Measurements from ENCODE around the gene EXOC2. TPM values are rescaled to one million over a fixed set of nuclear protein-coding genes. Genes with fewer than 3 reads are reported as not detected.

Gene EXOC2
- total and polyA plus RNA-seq, 7 donors: 5.4 to 23.2 (median 15.3) TPM

- intact Hi-C loops (cut with DNase I): no loop called here
- DNase-seq: no peak
- Histone ChIP-seq H3K36me3 (peaks cover 0 to 5% (median under 1%) of the 10 kb centered on the region in 4 donors), H3K27ac (peak overlapping the region in 3 of 4 donors; percentile 60 to 71 (median 62)), H3K27me3 (no peaks in the 10 kb centered on the region), H3K4me1 (peaks cover 0 to 31% (median 6%) of the 10 kb centered on the region in 4 donors), H3K4me3 (no peak overlapping the region), H3K9me3 (no peaks in the 10 kb centered on the region)
- 95% methylated on average over 7 of the region's 7 CpGs for WGBS, 2 donors
- TF ChIP-seq POLR2A (IDR thresholded peaks at IDR 0.05) (no peak), POLR2AphosphoS5 (IDR thresholded peaks at IDR 0.05) (no peak), EP300 (IDR thresholded peaks at IDR 0.05) (no peak), CTCF (IDR thresholded peaks at IDR 0.05) (no peak)
Measured at GRCh38 chr6:586553-586952, 106.4 kb downstream of the EXOC2 start.

- H3K4me1 ChIP-seq: peaks cover 0 to 31% (median 6%) of the 10 kb centered on the region in 4 donors
- intact Hi-C loops (cut with DNase I): no loop called here
- H3K27me3 ChIP-seq: no peaks in the 10 kb centered on the region
- DNase-seq: peak; percentile 75
- no peaks in the 10 kb centered on the region for H3K9me3 ChIP-seq
- TF ChIP-seq POLR2AphosphoS5 (IDR thresholded peaks at IDR 0.05) (no peak), CTCF (IDR thresholded peaks at IDR 0.05) (no peak), EP300 (IDR thresholded peaks at IDR 0.05) (no peak), POLR2A (IDR thresholded peaks at IDR 0.05) (no peak)
- H3K4me3 ChIP-seq: no peak overlapping the region
- peak overlapping the region; percentile 50 to 71 (median 61) for H3K27ac ChIP-seq
- 81 to 85% methylated on average over 6 of the region's 6 CpGs for WGBS, 2 donors
- no peaks in the 10 kb centered on the region for H3K36me3 ChIP-seq
Measured at GRCh38 chr6:583635-584034, 109.3 kb downstream of the EXOC2 start.

GRCh38 chr6:583116-583515 is 109.8 kb downstream of the EXOC2 start:
- H3K27me3 ChIP-seq: no peaks in the 10 kb centered on the region
- no peaks in the 10 kb centered on the region for H3K36me3 ChIP-seq
- no peaks in the 10 kb centered on the region for H3K9me3 ChIP-seq
- intact Hi-C loops (cut with DNase I): no loop called here
- peak overlapping the region; percentile 50 to 71 (median 61) for H3K27ac ChIP-seq
- no peak for DNase-seq
- WGBS, 2 donors: 87 to 90% methylated on average over 1 of the region's 1 CpG
- H3K4me1 ChIP-seq: peaks cover 0 to 31% (median 6%) of the 10 kb centered on the region in 4 donors
- H3K4me3 ChIP-seq: no peak overlapping the region
- no peak for TF ChIP-seq EP300 (IDR thresholded peaks at IDR 0.05)
- TF ChIP-seq POLR2A (IDR thresholded peaks at IDR 0.05): no peak
- no peak for TF ChIP-seq POLR2AphosphoS5 (IDR thresholded peaks at IDR 0.05)

GRCh38 chr6:582370-582769 is 110.6 kb downstream of the EXOC2 start:
- 79 to 88% methylated on average over 12 of the region's 12 CpGs for WGBS, 2 donors
- intact Hi-C loops (cut with DNase I): no loop called here
- Histone ChIP-seq H3K27me3 (no peaks in the 10 kb centered on the region), H3K27ac (peak overlapping the region; percentile 50 to 71 (median 61)), H3K9me3 (no peaks in the 10 kb centered on the region), H3K4me1 (peaks cover 0 to 31% (median 6%) of the 10 kb centered on the region in 4 donors), H3K36me3 (no peaks in the 10 kb centered on the region), H3K4me3 (no peak overlapping the region)
- TF ChIP-seq EP300 (IDR thresholded peaks at IDR 0.05): no peak
- no peak for TF ChIP-seq POLR2AphosphoS5 (IDR thresholded peaks at IDR 0.05)
- no peak for DNase-seq

- whole genome bisulfite sequencing, 2 donors: 88 to 92% methylated on average over 5 of the region's 5 CpGs
- Histone ChIP-seq H3K4me3 (no peak overlapping the region), H3K27me3 (no peaks in the 10 kb centered on the region), H3K4me1 (peaks cover 0 to 19% (median 6%) of the 10 kb centered on the region in 4 donors), H3K9me3 (no peaks in the 10 kb centered on the region), H3K36me3 (peaks cover 0 to 8% (median 0%) of the 10 kb centered on the region in 4 donors), H3K27ac (no peak overlapping the region)
- TF ChIP-seq CTCF (IDR thresholded peaks at IDR 0.05): no peak
- TF ChIP-seq EP300 (IDR thresholded peaks at IDR 0.05): no peak
- TF ChIP-seq POLR2AphosphoS5 (IDR thresholded peaks at IDR 0.05): no peak
- TF ChIP-seq POLR2A (IDR thresholded peaks at IDR 0.05): no peak
- DNase-seq: no peak
- intact Hi-C loops (cut with DNase I): no loop called here
Measured at GRCh38 chr6:579339-579738, 113.6 kb downstream of the EXOC2 start.
